Adrenal gland (tissue), 12 donors: Measurements from ENCODE around the gene RIPK1. TPM values are rescaled to one million over a fixed set of nuclear protein-coding genes. Genes with fewer than 3 reads are reported as not detected.
A peak's percentile ranks its signal among the peaks of the same experiment; 100 is the strongest.

Experiments used
- DNase-seq, 7 donors: peaks; one replicate each; pipeline ENCODE4 v3.0.0-alpha.2; 2019 to 2020
- H3K27ac ChIP-seq, 5 donors: fragments of 200-600 bp; sonication (generic) in 4 of 5; 1 replicate in 3 of 5; 2 replicates in 2 of 5; pipeline versions ENCODE4 v1.5.1 to v1.8.0; 2016 to 2020; ENCODE audit warnings: mild to moderate bottlenecking in 1 of 5
- H3K27me3 ChIP-seq: fragments of 200-600 bp; 2 replicates; pipeline ENCODE4 v1.8.0; 2021
- H3K36me3 ChIP-seq, 2 donors: fragments of 200-600 bp; replicated peaks in 1 of 2; 1 replicate in 1 of 2; 2 replicates in 1 of 2; pipeline versions ENCODE4 v1.5.1 to v1.8.0; 2018 to 2022
- H3K4me1 ChIP-seq, 2 donors: fragments of 200-600 bp; replicated peaks in 1 of 2; 1 replicate in 1 of 2; 2 replicates in 1 of 2; pipeline versions ENCODE4 v1.5.1 to v1.8.0; 2018 to 2021
- H3K4me3 ChIP-seq, 4 donors: fragments of 200-600 bp; sonication (generic) in 3 of 4; one replicate each; pipeline ENCODE4 v1.5.1; 2016 to 2018
- H3K9me3 ChIP-seq, 3 donors: fragments of 200-600 bp; sonication (generic) in 1 of 3; replicated peaks in 1 of 3; 1 replicate in 2 of 3; 2 replicates in 1 of 3; pipeline versions ENCODE4 v1.5.1 to v1.8.0; 2016 to 2021
- CTCF ChIP-seq, 6 experiments: fragments of 450-650 bp in 4 of 6; fragments of 200-600 bp in 2 of 6; sonication (generic) in 1 of 6; IDR thresholded peaks; 1 replicate in 5 of 6; 2 replicates in 1 of 6; pipeline versions ENCODE4 v1.5.1 to v1.8.0; 2016 to 2021; ENCODE audit warnings: antibody characterized with exemption in 6 of 6, mild to moderate bottlenecking in 2 of 6, moderate library complexity in 1 of 6
- POLR2A ChIP-seq, 2 donors: fragments of 450-650 bp; IDR thresholded peaks; one replicate each; pipeline ENCODE4 v1.6.1; 2017; ENCODE audit warnings: antibody characterized with exemption in 2 of 2, mild to moderate bottlenecking in 2 of 2, moderate library complexity in 1 of 2
- WGBS, 4 donors: extraction: QIAGEN DNeasy Blood & Tissue Kit in 2 of 4; methylation state at CpG; one replicate each; pipeline versions ENCODE4 v1.1.5 to v1.1.7; 2013 to 2017; 5-methylcytosine and 5-hydroxymethylcytosine counted together
- intact Hi-C, 2 donors: fragments of 100-400 bp; cut with DNase I; formaldehyde crosslinking; loops; one replicate each; pipeline versions ENCODE4 v1.14.1 to v1.15.0; 2022 to 2023
- polyA plus RNA-seq, 3 donors: library from polyadenylated mRNA; stranded (reverse); fragments of 200-250 nt in 2 of 3; fragments of 350-450 nt in 1 of 3; fragmentation: Illumina TruSeq in 1 of 3; extraction: RNeasy Lipid Tissue Mini Kit (QIAGEN cat#74804) in 1 of 3; gene quantifications; one replicate each; pipeline ENCODE4 v1.2.3, GENCODE V29; 2013 to 2014
- total RNA-seq, 9 donors: library from RNA; depleted of rRNA in 4 of 9; stranded (reverse); fragments of >200 nt in 4 of 9; fragments of 120-200 nt in 1 of 9; fragmentation: NEBNext Ultra II Directional in 1 of 9; extraction: Animal tissue kit (Norgen Biotek cat#: 25700) in 1 of 9; gene quantifications; one replicate each; pipeline versions ENCODE4 v1.1.0 to v1.2.4, GENCODE V29; 2013 to 2023
- donor health status: healthy with polysubstance abuse.
- donor health status: Bipolar disorder and iron deficiency.
- donor health status: DM: yes; HTN: yes; CAD: no.
- donor health status: DM: no; HTN: no; CAD: no.
- donor health status: DM: no; HTN: no; CAD: no.
- donor health status: DM: yes; HTN: yes; CAD: no.

Gene RIPK1
- total and polyA plus RNA-seq, 12 donors: 15.7 to 21.7 (median 20.3) TPM

- no peaks in the 10 kb centered on the region for H3K9me3 ChIP-seq
- H3K27me3 ChIP-seq: no peaks in the 10 kb centered on the region
- TF ChIP-seq POLR2A (IDR thresholded peaks at IDR 0.05) (no peak), CTCF (IDR thresholded peaks at IDR 0.05) (no peak)
- WGBS, 4 donors: 82 to 89% (median 88%) methylated on average over 5 of the region's 5 CpGs
- H3K27ac ChIP-seq: no peak overlapping the region
- DNase-seq: peak in 2 of 7 donors; percentile 34 to 40
- H3K36me3 ChIP-seq: peaks cover 0 to 82% of the 10 kb centered on the region in 2 donors
- no peaks in the 10 kb centered on the region for H3K4me1 ChIP-seq
- no peak overlapping the region for H3K4me3 ChIP-seq
- intact Hi-C loops: no loop called here
Observed at GRCh38 chr6:3081960-3082359, 13.7 kb downstream of the RIPK1 start.

- intact Hi-C loops: no loop called here
- TF ChIP-seq POLR2A (IDR thresholded peaks at IDR 0.05) (no peak), CTCF (IDR thresholded peaks at IDR 0.05) (no peak)
- Histone ChIP-seq H3K4me3 (no peak overlapping the region), H3K27me3 (no peaks in the 10 kb centered on the region), H3K27ac (no peak overlapping the region), H3K4me1 (no peaks in the 10 kb centered on the region), H3K9me3 (no peaks in the 10 kb centered on the region), H3K36me3 (peaks cover 0 to 73% of the 10 kb centered on the region in 2 donors)
- WGBS, 4 donors: 85 to 94% (median 88%) methylated on average over 4 of the region's 4 CpGs
- no peak for DNase-seq
Observed at GRCh38 chr6:3085074-3085473, 16.8 kb downstream of the RIPK1 start.

GRCh38 chr6:3086282-3086946, 18.1 kb downstream of the RIPK1 start:
- H3K4me1 ChIP-seq: no peaks in the 10 kb centered on the region
- no peaks in the 10 kb centered on the region for H3K9me3 ChIP-seq
- H3K4me3 ChIP-seq: no peak overlapping the region
- no peak for DNase-seq
- no peak overlapping the region for H3K27ac ChIP-seq
- 55 to 61% (median 57%) methylated on average over 7 of the region's 7 CpGs for WGBS, 4 donors
- peaks cover 0 to 65% of the 10 kb centered on the region in 2 donors for H3K36me3 ChIP-seq
- no peaks in the 10 kb centered on the region for H3K27me3 ChIP-seq
- TF ChIP-seq CTCF (IDR thresholded peaks at IDR 0.05) (no peak), POLR2A (IDR thresholded peaks at IDR 0.05) (no peak)
- intact Hi-C loops: no loop called here

GRCh38 chr6:3088446-3088845, 20.2 kb downstream of the RIPK1 start:
- Histone ChIP-seq H3K27ac (peak overlapping the region in 1 of 5 donors; percentile 36), H3K9me3 (no peaks in the 10 kb centered on the region), H3K36me3 (peaks cover 0 to 48% of the 10 kb centered on the region in 2 donors), H3K27me3 (no peaks in the 10 kb centered on the region), H3K4me3 (no peak overlapping the region), H3K4me1 (no peaks in the 10 kb centered on the region)
- TF ChIP-seq CTCF (IDR thresholded peaks at IDR 0.05) (no peak), POLR2A (IDR thresholded peaks at IDR 0.05) (no peak)
- no peak for DNase-seq
- 53 to 87% (median 84%) methylated on average over 3 to 4 of the region's 4 CpGs; no CpG with 5 or more reads in 1 of the 4 donors for WGBS, 4 donors
- intact Hi-C loops: no loop called here
